ENCODE measurements around the gene ZNF223. TPM values are rescaled to one million over a fixed set of nuclear protein-coding genes. Genes with fewer than 3 reads are reported as not detected.

ZNF223 gene
- total and polyA plus RNA-seq, 10 of the 15 experiments (the other 5 are each of a cell fraction or from before 2014, with no cell fraction given): 0.05 to 3.7 (median 0.14) TPM; not detected in 4

GRCh38 chr19:44066305-44066704 is 14.5 kb downstream of the ZNF223 start:
- no peak for DNase-seq (ENCODE audit: low read depth, low spot score)
- H3K4me1 ChIP-seq (ENCODE audit: control insufficient read depth, insufficient read depth, low read length): no peaks in the 10 kb centered on the region
- no peaks in the 10 kb centered on the region for H4K20me1 ChIP-seq (ENCODE audit: control insufficient read depth, insufficient read depth)
- H2AFZ ChIP-seq (ENCODE audit: control insufficient read depth, low read depth, low read length): no peak overlapping the region
- H3K9ac ChIP-seq (ENCODE audit: control insufficient read depth, insufficient read depth, low read length): no peak overlapping the region
- FAIRE-seq: no peak
- H3K36me3 ChIP-seq (ENCODE audit: control insufficient read depth in 2 of 2, insufficient read depth in 2 of 2, low read length in 1 of 2): no peaks in the 10 kb centered on the region; a peak in 1 of 4 replicates
- ATAC-seq: no peak
- BruUV-seq (replicated peaks): no TSS peak
- RAD21 ChIA-PET (ENCODE audit: unreplicated experiment): no interaction called here
- CTCF ChIA-PET: no interaction called here
- peaks cover 9% of the 10 kb centered on the region for H3K9me3 ChIP-seq (replicated peaks; ENCODE audit: control insufficient read depth, insufficient read depth, low read length)
- SMC1A ChIA-PET (ENCODE audit: uncharacterized antibody, unreplicated experiment): interaction anchor here (1.4 kb wide), 1 partner anchor 15 kb away, joined by 3 read pairs; no protein-coding TSS in a partner anchor
- H3K79me2 ChIP-seq (ENCODE audit: control insufficient read depth, insufficient read depth, low read length): no peaks in the 10 kb centered on the region
- no peaks in the 10 kb centered on the region for H3K27me3 ChIP-seq (replicated peaks in 1 of 2; ENCODE audit: control insufficient read depth in 2 of 2, insufficient read depth in 2 of 2, low read length in 1 of 2)
- 15% methylated on average over 3 of the region's 3 CpGs for WGBS (ENCODE audit: insufficient coverage, insufficient replicate concordance, low lambda C conversion rate, missing lambda C conversion rate)
- in situ Hi-C loops (cut with MboI): no loop called here
- POLR2A ChIA-PET: interaction anchor here (0.7 kb wide), 1 partner anchor 169 kb away, joined by 4 read pairs; no protein-coding TSS in a partner anchor
- H3K27ac ChIP-seq (ENCODE audit: control insufficient read depth, insufficient read depth): no peak overlapping the region
- H3K4me3 ChIP-seq: no peak overlapping the region
- no peak overlapping the region for H3K4me2 ChIP-seq (ENCODE audit: control insufficient read depth, insufficient read depth)
- intact Hi-C loops (cut with micrococcal nuclease; ENCODE audit: unreplicated experiment): no loop called here
- TF ChIP-seq ZNF384 (IDR thresholded peaks at IDR 0.05; ENCODE audit: borderline replicate concordance, low read depth, low read length): no peak
- TF ChIP-seq SUPT20H (IDR thresholded peaks at IDR 0.05; ENCODE audit: borderline replicate concordance, control insufficient read depth, low read depth, low read length): no peak

GRCh38 chr19:44069415-44069814 is 17.6 kb downstream of the ZNF223 start:
- H3K9ac ChIP-seq (ENCODE audit: control insufficient read depth, insufficient read depth, low read length): no peak overlapping the region
- ATAC-seq (no peak), DNase-seq (ENCODE audit: low read depth, low spot score) (no peak), FAIRE-seq (no peak)
- H3K9me3 ChIP-seq (replicated peaks; ENCODE audit: control insufficient read depth, insufficient read depth, low read length): peaks cover 9% of the 10 kb centered on the region
- no TSS peak for BruUV-seq (replicated peaks)
- ChIA-PET SMC1A (ENCODE audit: uncharacterized antibody, unreplicated experiment) (interaction anchor here (0.7 kb wide), 1 partner anchor 26 kb away, joined by 3 read pairs; no protein-coding TSS in a partner anchor), POLR2A (no interaction called here), RAD21 (ENCODE audit: unreplicated experiment) (no interaction called here), CTCF (interaction anchor here (1.0 kb wide), 1 partner anchor 134 kb away, joined by 4 read pairs; the partner anchor contains the start of gene ZNF45)
- in situ Hi-C loops (cut with MboI) (no loop called here), intact Hi-C loops (cut with micrococcal nuclease; ENCODE audit: unreplicated experiment) (no loop called here)
- WGBS (ENCODE audit: insufficient coverage, insufficient replicate concordance, low lambda C conversion rate, missing lambda C conversion rate): 100% methylated on average over 1 of the region's 1 CpG
- H3K27ac ChIP-seq (ENCODE audit: control insufficient read depth, insufficient read depth): no peak overlapping the region
- H3K27me3 ChIP-seq (replicated peaks in 1 of 2; ENCODE audit: control insufficient read depth in 2 of 2, insufficient read depth in 2 of 2, low read length in 1 of 2): no peaks in the 10 kb centered on the region
- H2AFZ ChIP-seq (ENCODE audit: control insufficient read depth, low read depth, low read length): no peak overlapping the region
- H3K4me2 ChIP-seq (ENCODE audit: control insufficient read depth, insufficient read depth): no peak overlapping the region
- H3K36me3 ChIP-seq (ENCODE audit: control insufficient read depth in 2 of 2, insufficient read depth in 2 of 2, low read length in 1 of 2): no peaks in the 10 kb centered on the region; a peak in 1 of 4 replicates
- H3K79me2 ChIP-seq (ENCODE audit: control insufficient read depth, insufficient read depth, low read length): no peaks in the 10 kb centered on the region
- H3K4me1 ChIP-seq (ENCODE audit: control insufficient read depth, insufficient read depth, low read length): no peaks in the 10 kb centered on the region
- no peaks in the 10 kb centered on the region for H4K20me1 ChIP-seq (ENCODE audit: control insufficient read depth, insufficient read depth)
- no peak overlapping the region for H3K4me3 ChIP-seq
- no peak for TF ChIP-seq CTCF (IDR thresholded peaks at IDR 0.05 in 2 of 3, conservative IDR thresholded peaks at IDR 0.05 in 1 of 3; ENCODE audit: control insufficient read depth in 2 of 3, extremely low read depth in 1 of 3, insufficient read depth in 1 of 3, low read depth in 3 of 3, low read length in 3 of 3)
- no peak for TF ChIP-seq PBX3 (IDR thresholded peaks at IDR 0.05; ENCODE audit: insufficient replicate concordance, low read depth, low read length)
- no peak for TF ChIP-seq ZSCAN29 (IDR thresholded peaks at IDR 0.05)
- no peak for TF ChIP-seq PML (IDR thresholded peaks at IDR 0.05; ENCODE audit: low read length)
- TF ChIP-seq ZNF217 (IDR thresholded peaks at IDR 0.05): no peak
- no peak for TF ChIP-seq ZBTB11 (CRISPR knock-in tag; IDR thresholded peaks at IDR 0.05)
- no peak for TF ChIP-seq SPI1 (IDR thresholded peaks at IDR 0.05; ENCODE audit: borderline replicate concordance, insufficient read depth, low read depth, low read length)
- TF ChIP-seq ZBED1 (IDR thresholded peaks at IDR 0.05; ENCODE audit: borderline replicate concordance): no peak
